A549 treated with DMSO at 1 μM for 4 hours (cell line): ENCODE measurements around the gene IDH3G. TPM values are rescaled to one million over a fixed set of nuclear protein-coding genes. Genes with fewer than 3 reads are reported as not detected.

ENCODE experiments used
- total RNA-seq: library from RNA; stranded (reverse); fragments of 200-300 nt; extraction: Qiagen RNA extraction; gene quantifications from 5 replicates; pipeline ENCODE4 v1.2.3, GENCODE V29; 2022; ENCODE audit warnings: low read depth

Gene IDH3G
- 53.9 to 64.2 TPM (median 61.9 TPM) in 5 replicates for total RNA-seq

GRCh38 chrX:153794018-153794896, at the start of gene IDH3G, which contains the start of gene SSR4:
Gene IDH3G (minus strand): TSS chrX:153794375. CDS start chrX:153794326, 49 bp downstream.
Gene SSR4 (plus strand): TSS chrX:153794668. CDS start chrX:153794688, 20 bp downstream.

GRCh38 chrX:153829799-153830639, 35.8 kb upstream of the IDH3G start, which contains the start of gene PDZD4:
Gene PDZD4 (minus strand): TSS chrX:153830544. CDS start chrX:153830298, 246 bp downstream.

GRCh38 chrX:153780678-153781427, 13.3 kb downstream of the IDH3G start, which contains the start of gene SRPK3:
Gene SRPK3 (plus strand): TSS chrX:153781041. CDS start chrX:153781087, 46 bp downstream.

GRCh38 chrX:153763989-153764755, 30.0 kb downstream of the IDH3G start, which contains the start of gene PLXNB3:
Gene PLXNB3 (plus strand): TSS chrX:153764249. CDS start chrX:153765536, 1,287 bp downstream.

Other genes with a start within 250 kb of the IDH3G start
- gene CCNQ, start 195.2 kb downstream of the IDH3G start, total RNA-seq, result 37.2 to 55.3 TPM (median 50.7 TPM) in 5 replicates
- gene DUSP9, start 147.2 kb downstream of the IDH3G start, total RNA-seq, result 0.84 to 1.6 TPM (median 1.2 TPM) in 5 replicates
- gene PNCK, start 120.6 kb downstream of the IDH3G start, total RNA-seq, result 0.19 to 0.58 TPM (median 0.25 TPM) in 3 of 5 replicates, not detected in the others
- 10.4 to 12.4 TPM (median 12.0 TPM) in 5 replicates for gene SLC6A8, start 106.4 kb downstream of the IDH3G start, total RNA-seq
- 335 to 456 TPM (median 363 TPM) in 5 replicates for gene BCAP31, start 70.0 kb downstream of the IDH3G start, total RNA-seq
- 2.4 to 4.1 TPM (median 3.4 TPM) in 5 replicates for gene ABCD1, start 69.5 kb downstream of the IDH3G start, total RNA-seq
- gene PLXNB3, start 30.1 kb downstream of the IDH3G start, total RNA-seq, result 1.3 to 4.6 TPM (median 3.7 TPM) in 5 replicates
- 0.03 to 0.13 TPM (median 0.07 TPM) in 4 of 5 replicates, not detected in the other for gene SRPK3, start 13.3 kb downstream of the IDH3G start, total RNA-seq
- 379 to 436 TPM (median 396 TPM) in 5 replicates for gene SSR4, start 293 bp upstream of the IDH3G start, total RNA-seq
- 3.2 to 4.1 TPM (median 3.4 TPM) in 5 replicates for gene PDZD4, start 36.2 kb upstream of the IDH3G start, total RNA-seq
- gene L1CAM, start 91.8 kb upstream of the IDH3G start, total RNA-seq, result 21.2 to 25.8 TPM (median 21.8 TPM) in 5 replicates
- gene AVPR2, start 110.3 kb upstream of the IDH3G start, total RNA-seq, result 0.07 to 0.10 TPM (median 0.09 TPM) in 4 of 5 replicates, not detected in the other
- 1.4 to 2.3 TPM (median 1.8 TPM) in 5 replicates for gene ARHGAP4, start 131.9 kb upstream of the IDH3G start, total RNA-seq
- 188 to 229 TPM (median 214 TPM) in 5 replicates for gene NAA10, start 140.7 kb upstream of the IDH3G start, total RNA-seq
- gene RENBP, start 150.3 kb upstream of the IDH3G start, total RNA-seq, result 0.07 to 0.16 TPM (median 0.09 TPM) in 4 of 5 replicates, not detected in the other
- gene HCFC1, start 177.4 kb upstream of the IDH3G start, total RNA-seq, result 40.4 to 49.7 TPM (median 44.7 TPM) in 5 replicates
- 5.3 to 8.3 TPM (median 6.9 TPM) in 5 replicates for gene TMEM187, start 178.4 kb upstream of the IDH3G start, total RNA-seq
- gene IRAK1, start 225.5 kb upstream of the IDH3G start, total RNA-seq, result 215 to 239 TPM (median 234 TPM) in 5 replicates